Right lobe of liver (tissue), 4 donors: Measurements from ENCODE around the gene MRTO4.

Experiments
- POLR2A ChIP-seq: fragments of 450-650 bp; IDR thresholded peaks from one replicate; pipeline ENCODE4 v1.6.1; 2017; ENCODE audit warnings: antibody characterized with exemption, mild to moderate bottlenecking
- TF ChIP-seq, protein P1 (sequence below), 4 donors: fragments of 200-600 bp in 3 of 4; fragments of 450-650 bp in 1 of 4; IDR thresholded peaks; one replicate each; pipeline versions ENCODE4 v1.5.1 to v1.8.0; 2016 to 2022; ENCODE audit warnings: antibody characterized with exemption in 4 of 4, mild to moderate bottlenecking in 2 of 4
- donor health status: DM: no; HTN: no; CAD: no.
- donor health status: DM: no; HTN: no; CAD: no.
- donor health status: DM: no; HTN: yes; CAD: no.

GRCh38 chr1:19234224-19234623, 17.4 kb upstream of the MRTO4 start:
- TF ChIP-seq, protein P1, sequence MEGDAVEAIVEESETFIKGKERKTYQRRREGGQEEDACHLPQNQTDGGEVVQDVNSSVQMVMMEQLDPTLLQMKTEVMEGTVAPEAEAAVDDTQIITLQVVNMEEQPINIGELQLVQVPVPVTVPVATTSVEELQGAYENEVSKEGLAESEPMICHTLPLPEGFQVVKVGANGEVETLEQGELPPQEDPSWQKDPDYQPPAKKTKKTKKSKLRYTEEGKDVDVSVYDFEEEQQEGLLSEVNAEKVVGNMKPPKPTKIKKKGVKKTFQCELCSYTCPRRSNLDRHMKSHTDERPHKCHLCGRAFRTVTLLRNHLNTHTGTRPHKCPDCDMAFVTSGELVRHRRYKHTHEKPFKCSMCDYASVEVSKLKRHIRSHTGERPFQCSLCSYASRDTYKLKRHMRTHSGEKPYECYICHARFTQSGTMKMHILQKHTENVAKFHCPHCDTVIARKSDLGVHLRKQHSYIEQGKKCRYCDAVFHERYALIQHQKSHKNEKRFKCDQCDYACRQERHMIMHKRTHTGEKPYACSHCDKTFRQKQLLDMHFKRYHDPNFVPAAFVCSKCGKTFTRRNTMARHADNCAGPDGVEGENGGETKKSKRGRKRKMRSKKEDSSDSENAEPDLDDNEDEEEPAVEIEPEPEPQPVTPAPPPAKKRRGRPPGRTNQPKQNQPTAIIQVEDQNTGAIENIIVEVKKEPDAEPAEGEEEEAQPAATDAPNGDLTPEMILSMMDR (IDR thresholded peaks at IDR 0.05) = no peak
- TF ChIP-seq POLR2A = no peak
